GM18867 (cell line): ENCODE measurements around the gene BNC2.
"Not testable (repeated sequence)": the region's sequence is repeated elsewhere in the genome, so short reads cannot be mapped to it uniquely, and the experiment has no call there.

Source experiments
- ATAC-seq: cut with Tn5 transposase; IDR thresholded peaks from one replicate; pipeline ENCODE4 v1.9.1; 2021; ENCODE audit warnings: mild to moderate bottlenecking, moderate library complexity; ENCODE audit not compliant: unreplicated experiment

Gene BNC2

GRCh38 chr9:16521868-16522411 lies 348.5 kb downstream of the BNC2 start:
- ATAC-seq = no peak

- ATAC-seq = no peak
Observed at GRCh38 chr9:16519001-16519400, 351.5 kb downstream of the BNC2 start.

GRCh38 chr9:16516891-16517290 lies 353.6 kb downstream of the BNC2 start:
- ATAC-seq = no peak

- no peak for ATAC-seq
Observed at GRCh38 chr9:16515879-16516301, 354.6 kb downstream of the BNC2 start.

GRCh38 chr9:16515207-16515606 lies 355.3 kb downstream of the BNC2 start:
- ATAC-seq = no peak

GRCh38 chr9:16514131-16514530 lies 356.3 kb downstream of the BNC2 start:
- ATAC-seq = no peak

GRCh38 chr9:16512281-16512680 lies 358.2 kb downstream of the BNC2 start:
- ATAC-seq = no peak

- ATAC-seq = no peak
Observed at GRCh38 chr9:16510482-16510881, 360.0 kb downstream of the BNC2 start.

GRCh38 chr9:16509997-16510396 lies 360.5 kb downstream of the BNC2 start:
- ATAC-seq = no peak

- ATAC-seq = no peak
Observed at GRCh38 chr9:16505199-16505598, 365.3 kb downstream of the BNC2 start.

GRCh38 chr9:16501726-16502125 lies 368.7 kb downstream of the BNC2 start:
- ATAC-seq = no peak

GRCh38 chr9:16501141-16501540 lies 369.3 kb downstream of the BNC2 start:
- no peak for ATAC-seq

- ATAC-seq = no peak
Observed at GRCh38 chr9:16500386-16500785, 370.1 kb downstream of the BNC2 start.

- no peak for ATAC-seq
Observed at GRCh38 chr9:16499892-16500291, 370.6 kb downstream of the BNC2 start.

- ATAC-seq = no peak
Observed at GRCh38 chr9:16496908-16497307, 373.6 kb downstream of the BNC2 start.

- ATAC-seq = no peak
Observed at GRCh38 chr9:16487915-16488314, 382.6 kb downstream of the BNC2 start.

- ATAC-seq = no peak
Observed at GRCh38 chr9:16485575-16486321, 384.7 kb downstream of the BNC2 start.

- ATAC-seq = no peak
Observed at GRCh38 chr9:16485160-16485559, 385.3 kb downstream of the BNC2 start.

- ATAC-seq = no peak
Observed at GRCh38 chr9:16484744-16485143, 385.7 kb downstream of the BNC2 start.

- no peak for ATAC-seq
Observed at GRCh38 chr9:16484180-16484579, 386.3 kb downstream of the BNC2 start.

- ATAC-seq = no peak
Observed at GRCh38 chr9:16482764-16483163, 387.7 kb downstream of the BNC2 start.

GRCh38 chr9:16480584-16480983 lies 389.9 kb downstream of the BNC2 start:
- ATAC-seq = not testable (repeated sequence)

GRCh38 chr9:16475996-16476395 lies 394.5 kb downstream of the BNC2 start:
- no peak for ATAC-seq
